ENCODE results near the gene PNPLA5.

Gene PNPLA5

GRCh38 chr22:43900206-43900605, 8.4 kb upstream of the PNPLA5 start:
- peak in 2 of 3 experiments; percentile 2 to 22 for DNase-seq

GRCh38 chr22:43897751-43898261, 6.0 kb upstream of the PNPLA5 start:
- no peak for DNase-seq

- DNase-seq: peak in 1 of 3 experiments; percentile 2
These were observed 4.3 kb upstream of the PNPLA5 start for GRCh38 chr22:43895986-43896645.

GRCh38 chr22:43894122-43894521, 2.3 kb upstream of the PNPLA5 start:
- no peak for DNase-seq

- DNase-seq: no peak
These were observed 1.5 kb upstream of the PNPLA5 start for GRCh38 chr22:43893266-43893665.

GRCh38 chr22:43892183-43892894, 526 bp upstream of the PNPLA5 start:
- no peak for DNase-seq

GRCh38 chr22:43890901-43891331, 897 bp downstream of the PNPLA5 start:
- peak in 1 of 3 experiments; percentile 9 for DNase-seq

GRCh38 chr22:43889860-43890253, 2.0 kb downstream of the PNPLA5 start:
- no peak for DNase-seq

GRCh38 chr22:43889201-43889859, 2.5 kb downstream of the PNPLA5 start:
- DNase-seq: no peak

- DNase-seq: no peak
These were observed 3.1 kb downstream of the PNPLA5 start for GRCh38 chr22:43888740-43889139.

- DNase-seq: no peak
These were observed 4.4 kb downstream of the PNPLA5 start for GRCh38 chr22:43887391-43887790.

- no peak for DNase-seq
These were observed 5.6 kb downstream of the PNPLA5 start for GRCh38 chr22:43886231-43886630.

GRCh38 chr22:43885786-43886185, 6.0 kb downstream of the PNPLA5 start:
- DNase-seq: no peak

- DNase-seq: no peak
These were observed 6.5 kb downstream of the PNPLA5 start for GRCh38 chr22:43885319-43885671.

GRCh38 chr22:43884600-43885318, 7.1 kb downstream of the PNPLA5 start:
- peak; percentile 19 to 35 (median 22) for DNase-seq

GRCh38 chr22:43883719-43884415, 7.9 kb downstream of the PNPLA5 start:
- DNase-seq: no peak

- peak; percentile 19 to 75 (median 46) for DNase-seq
These were observed 8.7 kb downstream of the PNPLA5 start for GRCh38 chr22:43883012-43883661.

- no peak for DNase-seq
These were observed 9.6 kb downstream of the PNPLA5 start for GRCh38 chr22:43882122-43882767.

GRCh38 chr22:43881091-43882061, 10.4 kb downstream of the PNPLA5 start:
- DNase-seq: no peak

GRCh38 chr22:43880541-43880991, 11.2 kb downstream of the PNPLA5 start:
- DNase-seq: no peak

Measured in NCI-H1417 (cell line).